ENCODE results near the gene ANKRD29.

DNA sequence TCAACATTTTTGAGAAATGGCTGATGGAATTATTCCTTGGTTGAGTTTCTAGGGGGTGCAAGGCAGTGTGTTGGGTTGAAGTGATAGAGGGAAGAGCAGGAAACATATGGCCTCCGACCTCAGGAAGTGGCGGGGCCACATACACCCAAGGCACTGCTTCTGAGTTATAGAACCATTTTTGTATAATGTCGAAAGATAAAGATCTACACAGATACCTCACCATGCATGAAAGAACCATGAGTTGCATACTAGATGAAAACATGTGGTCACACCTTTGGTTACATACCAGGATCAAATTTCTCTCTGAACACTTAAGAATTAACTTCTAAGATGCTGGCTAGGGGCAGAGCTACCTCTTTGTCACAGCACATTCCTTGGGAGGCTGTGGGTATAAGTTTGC, 49.7 kb upstream of the ANKRD29 start:
- TF ChIP-seq, protein P1, sequence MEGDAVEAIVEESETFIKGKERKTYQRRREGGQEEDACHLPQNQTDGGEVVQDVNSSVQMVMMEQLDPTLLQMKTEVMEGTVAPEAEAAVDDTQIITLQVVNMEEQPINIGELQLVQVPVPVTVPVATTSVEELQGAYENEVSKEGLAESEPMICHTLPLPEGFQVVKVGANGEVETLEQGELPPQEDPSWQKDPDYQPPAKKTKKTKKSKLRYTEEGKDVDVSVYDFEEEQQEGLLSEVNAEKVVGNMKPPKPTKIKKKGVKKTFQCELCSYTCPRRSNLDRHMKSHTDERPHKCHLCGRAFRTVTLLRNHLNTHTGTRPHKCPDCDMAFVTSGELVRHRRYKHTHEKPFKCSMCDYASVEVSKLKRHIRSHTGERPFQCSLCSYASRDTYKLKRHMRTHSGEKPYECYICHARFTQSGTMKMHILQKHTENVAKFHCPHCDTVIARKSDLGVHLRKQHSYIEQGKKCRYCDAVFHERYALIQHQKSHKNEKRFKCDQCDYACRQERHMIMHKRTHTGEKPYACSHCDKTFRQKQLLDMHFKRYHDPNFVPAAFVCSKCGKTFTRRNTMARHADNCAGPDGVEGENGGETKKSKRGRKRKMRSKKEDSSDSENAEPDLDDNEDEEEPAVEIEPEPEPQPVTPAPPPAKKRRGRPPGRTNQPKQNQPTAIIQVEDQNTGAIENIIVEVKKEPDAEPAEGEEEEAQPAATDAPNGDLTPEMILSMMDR (IDR thresholded peaks at IDR 0.05), result no peak
- no peak for TF ChIP-seq POLR2AphosphoS5 (IDR thresholded peaks at IDR 0.05)

All from sigmoid colon (tissue), 4 donors.